Testis (tissue), 5 donors: ENCODE results near the gene DERL3. TPM values are rescaled to one million over a fixed set of nuclear protein-coding genes. Genes with fewer than 3 reads are reported as not detected.

Experiments
- DNase-seq: peaks from one replicate; pipeline ENCODE4 v3.0.0-alpha.2; 2019
- H3K27ac ChIP-seq, 2 donors: fragments of 200-600 bp; sonication (generic); one replicate each; pipeline ENCODE4 v1.5.1; 2019
- H3K27me3 ChIP-seq: fragments of 200-600 bp; sonication (generic); one replicate; pipeline ENCODE4 v1.5.1; 2019
- H3K36me3 ChIP-seq: fragments of 200-600 bp; sonication (generic); one replicate; pipeline ENCODE4 v1.5.1; 2017; ENCODE audit warnings: low read depth; ENCODE audit errors: missing control alignments
- H3K4me1 ChIP-seq: fragments of 200-600 bp; sonication (generic); one replicate; pipeline ENCODE4 v1.5.1; 2019
- H3K4me3 ChIP-seq, 2 donors: fragments of 200-600 bp; sonication (generic); one replicate each; pipeline ENCODE4 v1.5.1; 2017 to 2019
- H3K9me3 ChIP-seq: fragments of 200-600 bp; sonication (generic); one replicate; pipeline ENCODE4 v1.5.1; 2017
- CTCF ChIP-seq, 3 experiments: fragments of 450-650 bp in 2 of 3; fragments of 200-600 bp in 1 of 3; sonication (generic) in 1 of 3; IDR thresholded peaks; one replicate each; pipeline ENCODE4 v1.5.1; 2016 to 2019; ENCODE audit warnings: antibody characterized with exemption in 3 of 3, mild to moderate bottlenecking in 2 of 3, moderate library complexity in 1 of 3
- POLR2A ChIP-seq: fragments of 450-650 bp; IDR thresholded peaks from one replicate; pipeline ENCODE4 v1.6.1; 2017; ENCODE audit warnings: antibody characterized with exemption, mild to moderate bottlenecking, moderate library complexity
- WGBS, 2 donors: methylation state at CpG; one replicate each; pipeline ENCODE4 v1.1.5; 2018; 5-methylcytosine and 5-hydroxymethylcytosine counted together
- intact Hi-C: fragments of 100-400 bp; cut with DNase I; formaldehyde crosslinking; loops from one replicate; pipeline ENCODE4 v1.15.1; 2023; ENCODE audit warnings: low total_unique reads
- long read RNA-seq, 2 donors: transcript quantifications; one replicate each; lab custom pipeline, GENCODE V29; 2026
- polyA plus RNA-seq: library from polyadenylated mRNA; stranded (reverse); fragments of 350-450 nt; fragmentation: Illumina TruSeq; extraction: RNeasy Lipid Tissue Mini Kit (QIAGEN cat#74804); gene quantifications from one replicate; pipeline ENCODE4 v1.2.3, GENCODE V29; 2014; ENCODE audit warnings: low read depth, low replicate concordance; ENCODE audit not compliant: insufficient read depth
- total RNA-seq, 2 donors: library from RNA; depleted of rRNA; stranded (reverse); fragments of >200 nt; gene quantifications; one replicate each; pipeline ENCODE4 v1.2.3, GENCODE V29; 2016

Gene DERL3
- total RNA-seq (10 to 100 TPM; 14.9 to 16.2 TPM), polyA plus RNA-seq (48.7 TPM)
- long read RNA-seq, donor 1, partial matches to known transcripts: 0 of 2 reads
- long read RNA-seq, donor 1, other reads (novel, unspliced or antisense): 0 of 2 reads
- long read RNA-seq, donor 2, partial matches to known transcripts: 0 of 3 reads
- long read RNA-seq, donor 2, other reads (novel, unspliced or antisense): 0 of 3 reads

GRCh38 chr22:23838681-23839468 lies at the start of gene DERL3:
DERL3 (minus strand) TSS chr22:23839006; CDS start chr22:23838987, 19 bp downstream.
- DNase-seq: peak; percentile 97
- no peaks in the 10 kb centered on the region for H3K27me3 ChIP-seq
- peak within 1 kb of the TSS; percentile 36 to 53 for H3K4me3 ChIP-seq
- TF ChIP-seq CTCF (IDR thresholded peaks at IDR 0.05) (no peak), POLR2A (no peak)
- no peaks in the 10 kb centered on the region for H3K9me3 ChIP-seq
- H3K27ac ChIP-seq: no peak within 1 kb of the TSS
- intact Hi-C loops: no loop called here
- no peaks in the 10 kb centered on the region for H3K36me3 ChIP-seq
- peaks cover 21% of the 10 kb centered on the region for H3K4me1 ChIP-seq
- WGBS, 2 donors: 4 to 9% methylated on average over 52 to 63 of the region's 70 CpGs

GRCh38 chr22:23884140-23884539 lies 45.3 kb upstream of the DERL3 start:
- 94 to 100% methylated on average over 1 to 9 of the region's 9 CpGs for WGBS, 2 donors
- Histone ChIP-seq H3K4me1 (peaks cover 6% of the 10 kb centered on the region), H3K4me3 (no peak overlapping the region), H3K9me3 (no peaks in the 10 kb centered on the region), H3K27me3 (no peaks in the 10 kb centered on the region), H3K27ac (no peak overlapping the region), H3K36me3 (no peaks in the 10 kb centered on the region)
- no peak for DNase-seq
- TF ChIP-seq POLR2A: no peak
- TF ChIP-seq CTCF (IDR thresholded peaks at IDR 0.05): no peak
- intact Hi-C loops: no loop called here

DNA sequence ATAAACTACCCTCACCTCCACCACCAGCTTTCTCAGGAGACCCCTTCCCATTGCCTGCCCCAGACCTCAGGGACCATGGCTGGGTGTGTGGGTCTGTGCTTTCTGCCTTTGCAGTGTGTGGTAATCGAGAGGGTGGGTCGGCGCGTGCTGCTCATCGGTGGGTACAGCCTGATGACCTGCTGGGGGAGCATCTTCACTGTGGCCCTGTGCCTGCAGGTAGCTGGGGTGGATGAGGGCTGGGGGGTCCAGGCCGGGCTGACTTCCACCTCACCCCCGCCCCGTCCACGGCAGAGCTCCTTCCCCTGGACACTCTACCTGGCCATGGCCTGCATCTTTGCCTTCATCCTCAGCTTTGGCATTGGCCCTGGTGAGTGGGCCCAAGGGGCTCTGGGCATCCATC lies 44.9 kb upstream of the DERL3 start:
- WGBS, 2 donors: 94 to 100% methylated on average over 4 to 9 of the region's 9 CpGs
- TF ChIP-seq POLR2A (no peak), CTCF (IDR thresholded peaks at IDR 0.05) (no peak)
- Histone ChIP-seq H3K27ac (no peak overlapping the region), H3K36me3 (no peaks in the 10 kb centered on the region), H3K9me3 (no peaks in the 10 kb centered on the region), H3K27me3 (no peaks in the 10 kb centered on the region), H3K4me3 (no peak overlapping the region), H3K4me1 (peaks cover 3% of the 10 kb centered on the region)
- intact Hi-C loops: no loop called here
- DNase-seq: no peak

GRCh38 chr22:23882370-23882769 lies 43.6 kb upstream of the DERL3 start:
- WGBS, 2 donors: 73 to 91% methylated on average over 7 to 20 of the region's 20 CpGs
- no peak for DNase-seq
- Histone ChIP-seq H3K9me3 (no peaks in the 10 kb centered on the region), H3K4me1 (no peaks in the 10 kb centered on the region), H3K4me3 (no peak overlapping the region), H3K36me3 (no peaks in the 10 kb centered on the region), H3K27ac (no peak overlapping the region), H3K27me3 (no peaks in the 10 kb centered on the region)
- TF ChIP-seq POLR2A (no peak), CTCF (IDR thresholded peaks at IDR 0.05) (no peak)
- intact Hi-C loops: no loop called here
